Right kidney (tissue), 1 donor: ENCODE results near the gene CARMIL1.
"Not testable (repeated sequence)": the region's sequence is repeated elsewhere in the genome, so short reads cannot be mapped to it uniquely, and the experiment has no call there.

ENCODE experiments used
- DNase-seq: peaks from one replicate; pipeline ENCODE4 v3.0.0-alpha.2; 2016

CARMIL1 gene

GRCh38 chr6:25277386-25277785 is 1.8 kb upstream of the CARMIL1 start:
- DNase-seq = no peak

GRCh38 chr6:25277857-25278256 is 1.3 kb upstream of the CARMIL1 start:
- no peak for DNase-seq

- DNase-seq = no peak
Observed at GRCh38 chr6:25278261-25278913, 787 bp upstream of the CARMIL1 start.

GRCh38 chr6:25279748-25280343 is 672 bp downstream of the CARMIL1 start:
- no peak for DNase-seq

- peak; percentile 48 for DNase-seq
Observed at GRCh38 chr6:25280344-25281074, 1.3 kb downstream of the CARMIL1 start.

- no peak for DNase-seq
Observed at GRCh38 chr6:25286891-25287290, 7.7 kb downstream of the CARMIL1 start.

- DNase-seq = no peak
Observed at GRCh38 chr6:25287941-25288340, 8.8 kb downstream of the CARMIL1 start.

GRCh38 chr6:25288518-25288917 is 9.3 kb downstream of the CARMIL1 start:
- no peak for DNase-seq

GRCh38 chr6:25290306-25291060 is 11.3 kb downstream of the CARMIL1 start:
- no peak for DNase-seq

- DNase-seq = no peak
Observed at GRCh38 chr6:25292384-25292783, 13.2 kb downstream of the CARMIL1 start.

GRCh38 chr6:25295651-25296050 is 16.5 kb downstream of the CARMIL1 start:
- DNase-seq = no peak

GRCh38 chr6:25296217-25296905 is 17.2 kb downstream of the CARMIL1 start:
- DNase-seq = no peak

- no peak for DNase-seq
Observed at GRCh38 chr6:25297039-25297441, 17.9 kb downstream of the CARMIL1 start.

GRCh38 chr6:25297823-25298522 is 18.8 kb downstream of the CARMIL1 start:
- no peak for DNase-seq

- not testable (repeated sequence) for DNase-seq
Observed at GRCh38 chr6:25298523-25298865, 19.3 kb downstream of the CARMIL1 start.

GRCh38 chr6:25301362-25301761 is 22.2 kb downstream of the CARMIL1 start:
- DNase-seq = no peak

GRCh38 chr6:25302151-25302550 is 23.0 kb downstream of the CARMIL1 start:
- no peak for DNase-seq

GRCh38 chr6:25302677-25303128 is 23.5 kb downstream of the CARMIL1 start:
- no peak for DNase-seq

GRCh38 chr6:25303254-25303653 is 24.1 kb downstream of the CARMIL1 start:
- DNase-seq = no peak

GRCh38 chr6:25306379-25306778 is 27.2 kb downstream of the CARMIL1 start:
- no peak for DNase-seq

- DNase-seq = no peak
Observed at GRCh38 chr6:25307805-25308494, 28.8 kb downstream of the CARMIL1 start.
